H1 (cell line): ENCODE results near the gene GNA12. TPM values are rescaled to one million over a fixed set of nuclear protein-coding genes. Genes with fewer than 3 reads are reported as not detected.

Experiments
- CHD7 ChIP-seq: fragments of 300-600 bp; sonication (generic); IDR thresholded peaks from 2 replicates; pipeline ENCODE4 v1.7.1; 2012; ENCODE audit warnings: low read length, moderate library complexity, mild to moderate bottlenecking, inconsistent platforms; ENCODE audit not compliant: insufficient replicate concordance
- KDM5A ChIP-seq: fragments of 200-600 bp; IDR thresholded peaks from 2 replicates; pipeline ENCODE4 v1.7.1; 2012; ENCODE audit warnings: mild to moderate bottlenecking, low read length, inconsistent platforms, mixed read lengths
- polyA plus RNA-seq, 7 experiments: library from polyadenylated mRNA; depleted of rRNA in 3 of 7; stranded (reverse) in 5 of 7; unstranded in 2 of 7; fragments of >200 nt in 5 of 7; fragments of 200-250 nt in 2 of 7; gene quantifications; 1 replicate in 5 of 7; 2 replicates in 1 of 7; 4 replicates in 1 of 7; pipeline versions ENCODE4 v1.2.1 to v1.2.3, GENCODE V29; 2011 to 2013; ENCODE audit warnings: missing spikeins in 2 of 7, mixed read lengths in 2 of 7
- total RNA-seq: library from RNA; stranded (reverse); fragmentation: NEBNext Ultra II Directional; extraction: Animal tissue kit (Norgen Biotek cat#: 25700); gene quantifications from 2 replicates; pipeline ENCODE4 v1.2.1, GENCODE V29; 2021

The GNA12 gene
- total and polyA plus RNA-seq, 2 of the 8 experiments (the other 6 are each of a cell fraction or from before 2014, with no cell fraction given) = 96.5 to 109 TPM

- no peak for TF ChIP-seq CHD7
- TF ChIP-seq KDM5A = no peak
- TF ChIP-seq, all 59 proteins: peak for 0
Measured at GRCh38 chr7:2803342-2803692, 40.8 kb downstream of the GNA12 start (continued).
